ENCODE data around the gene LRRTM4.

GRCh38 chr2:77487074-77487803 is 34.9 kb downstream of the LRRTM4 start:
- no peak for TF ChIP-seq CTCF (IDR thresholded peaks at IDR 0.05; ENCODE audit: low read length)
- no peak for TF ChIP-seq EZH2 (IDR thresholded peaks at IDR 0.05; ENCODE audit: borderline replicate concordance, low read length)

Measured in OCI-LY1 (cell line).